Mesendoderm (in vitro differentiated cells): ENCODE measurements around the gene TRIM43.
"Not testable (repeated sequence)": the region's sequence is repeated elsewhere in the genome, so short reads cannot be mapped to it uniquely, and the experiment has no call there.

ENCODE experiments used
- DNase-seq: peaks from one replicate; pipeline ENCODE4 v3.0.0; 2013
- H2AK5ac ChIP-seq: 2 replicates; pipeline ENCODE4 v1.6.1; 2013; ENCODE audit warnings: low read length, inconsistent platforms
- H2BK120ac ChIP-seq: 2 replicates; pipeline ENCODE4 v1.6.1; 2013; ENCODE audit warnings: low read depth, mild to moderate bottlenecking, low read length, moderate library complexity, mixed read lengths
- H2BK15ac ChIP-seq: replicated peaks from 2 replicates; pipeline ENCODE4 v1.6.1; 2013; ENCODE audit warnings: low read depth, mild to moderate bottlenecking, moderate library complexity
- H2BK5ac ChIP-seq: 2 replicates; pipeline ENCODE4 v1.6.1; 2013; ENCODE audit warnings: low read length, inconsistent platforms
- H3K18ac ChIP-seq: 2 replicates; pipeline ENCODE4 v1.6.1; 2013; ENCODE audit warnings: mild to moderate bottlenecking, low read length, mixed read lengths
- H3K23ac ChIP-seq: one replicate; pipeline ENCODE4 v1.6.1; 2013; ENCODE audit warnings: low read length
- H3K27ac ChIP-seq: 2 replicates; pipeline ENCODE4 v1.5.1; 2013; ENCODE audit warnings: low read depth, mild to moderate bottlenecking, inconsistent platforms, low read length, moderate library complexity
- H3K27me3 ChIP-seq: 2 replicates; pipeline ENCODE4 v1.6.1; 2013; ENCODE audit warnings: low read length, control low read depth, mild to moderate bottlenecking, inconsistent platforms; ENCODE audit not compliant: insufficient read depth, poor library complexity
- H3K36me3 ChIP-seq: 2 replicates; pipeline ENCODE4 v1.6.1; 2013; ENCODE audit warnings: low read length, inconsistent platforms; ENCODE audit not compliant: control insufficient read depth, insufficient read depth
- H3K4ac ChIP-seq: one replicate; pipeline ENCODE4 v1.6.1; 2013; ENCODE audit warnings: low read depth, mild to moderate bottlenecking, low read length, moderate library complexity
- H3K4me1 ChIP-seq: 2 replicates; pipeline ENCODE4 v1.6.1; 2013; ENCODE audit warnings: low read depth, low read length, inconsistent platforms; ENCODE audit not compliant: control insufficient read depth
- H3K4me2 ChIP-seq: 2 replicates; pipeline ENCODE4 v1.6.1; 2013; ENCODE audit warnings: low read length
- H3K4me3 ChIP-seq: 2 replicates; pipeline ENCODE4 v1.5.1; 2013; ENCODE audit warnings: mild to moderate bottlenecking, low read length
- H3K56ac ChIP-seq: one replicate; pipeline ENCODE4 v1.6.1; 2013; ENCODE audit warnings: low read length
- H3K79me1 ChIP-seq: 2 replicates; pipeline ENCODE4 v1.6.1; 2013; ENCODE audit warnings: low read length, inconsistent platforms
- H3K79me2 ChIP-seq: 2 replicates; pipeline ENCODE4 v1.6.1; 2013; ENCODE audit warnings: mild to moderate bottlenecking, low read length; ENCODE audit not compliant: control insufficient read depth, insufficient read depth
- H3K9ac ChIP-seq: 2 replicates; pipeline ENCODE4 v1.6.1; 2013; ENCODE audit warnings: low read length, inconsistent platforms
- H4K5ac ChIP-seq: one replicate; pipeline ENCODE4 v1.6.1; 2013; ENCODE audit warnings: low read length
- H4K8ac ChIP-seq: one replicate; pipeline ENCODE4 v1.6.1; 2013; ENCODE audit warnings: low read depth, mild to moderate bottlenecking, control low read depth, low read length, moderate library complexity
- WGBS: extraction: QIAGEN DNeasy Blood & Tissue Kit; methylation state at CpG from one replicate; pipeline ENCODE4 v1.1.7; 2013; ENCODE audit warnings: low lambda C conversion rate, missing lambda C conversion rate; ENCODE audit not compliant: insufficient coverage; ENCODE audit errors: extremely low coverage; 5-methylcytosine and 5-hydroxymethylcytosine counted together

Gene TRIM43

DNA sequence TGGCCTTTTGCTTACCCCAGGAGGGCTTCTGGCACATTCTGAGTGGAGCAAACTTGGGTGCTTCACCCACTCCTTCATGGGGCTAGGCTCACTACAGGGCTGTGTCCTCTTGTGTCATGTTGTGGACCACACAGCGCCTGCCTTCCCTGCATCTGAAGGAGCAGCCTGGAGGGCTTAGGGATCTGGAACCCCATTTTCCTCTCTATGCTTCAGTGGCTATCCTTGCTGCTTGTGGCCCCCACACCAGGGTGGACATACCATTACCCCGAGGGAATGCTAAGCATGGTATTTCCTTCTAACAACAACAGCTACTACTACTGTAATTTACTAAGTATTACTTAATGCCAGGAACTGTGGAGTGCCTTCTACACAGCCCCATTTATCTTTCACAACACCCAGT, 50.6 kb downstream of the TRIM43 start:
- WGBS = no CpG with 5 or more reads among the region's 2 CpGs
- H3K36me3 ChIP-seq, H2AK5ac ChIP-seq, H3K27me3 ChIP-seq, H3K27ac ChIP-seq, H3K4ac ChIP-seq, DNase-seq, H3K79me2 ChIP-seq, H3K18ac ChIP-seq, H3K9ac ChIP-seq, H2BK5ac ChIP-seq, H4K8ac ChIP-seq, H4K5ac ChIP-seq, H3K23ac ChIP-seq, H3K56ac ChIP-seq, H3K79me1 ChIP-seq, H3K4me3 ChIP-seq, H3K4me1 ChIP-seq, H2BK15ac ChIP-seq, H2BK120ac ChIP-seq, H3K4me2 ChIP-seq: not testable (repeated sequence)

DNA sequence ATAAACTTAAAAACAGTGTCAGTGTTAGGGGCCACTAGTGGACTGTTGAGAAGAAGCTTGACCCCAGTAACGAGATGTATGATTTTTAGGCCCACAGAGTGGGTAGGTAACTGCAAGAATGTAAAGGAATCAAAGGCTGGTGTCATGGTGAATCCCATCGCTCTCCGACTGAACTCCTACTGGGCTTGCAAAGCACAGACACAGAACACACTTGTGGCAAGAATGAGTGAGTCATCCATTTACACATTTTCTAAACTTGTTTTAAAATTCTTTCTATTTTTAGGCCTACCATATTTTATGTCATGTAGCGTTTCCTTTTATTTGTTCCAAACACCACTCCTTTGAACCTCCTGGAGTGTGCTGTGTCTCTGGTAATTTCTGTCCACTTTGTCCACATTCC, 51.1 kb downstream of the TRIM43 start:
- H3K36me3 ChIP-seq, DNase-seq, H2BK5ac ChIP-seq, H4K5ac ChIP-seq, H3K9ac ChIP-seq, H3K27me3 ChIP-seq, H3K4me2 ChIP-seq, H3K27ac ChIP-seq, H3K4me1 ChIP-seq, H4K8ac ChIP-seq, H2AK5ac ChIP-seq, H3K23ac ChIP-seq, H2BK120ac ChIP-seq, H3K79me1 ChIP-seq, H3K4ac ChIP-seq, H3K4me3 ChIP-seq, H3K79me2 ChIP-seq, H2BK15ac ChIP-seq, H3K56ac ChIP-seq, H3K18ac ChIP-seq: not testable (repeated sequence)
- no CpG with 5 or more reads among the region's 4 CpGs for WGBS

DNA sequence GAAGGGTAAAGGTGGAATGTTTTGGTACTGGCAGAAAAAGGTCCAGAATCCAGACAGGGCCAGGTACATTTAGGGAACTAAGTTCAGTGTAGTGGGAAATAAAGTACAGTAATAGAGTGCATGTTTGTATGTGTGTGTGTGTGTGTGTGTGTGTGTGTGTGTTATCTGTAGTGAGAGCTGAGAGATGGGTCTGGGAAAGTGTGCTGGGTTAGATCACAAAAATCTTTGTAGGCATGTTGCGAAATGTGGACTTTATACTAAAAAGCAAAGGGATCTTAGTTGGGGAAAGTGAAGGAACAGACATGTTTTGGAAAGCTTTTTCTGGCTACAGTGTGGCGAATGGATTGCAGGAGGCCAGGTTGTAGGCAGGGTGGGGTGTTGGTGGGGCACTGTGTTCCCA, 53.5 kb downstream of the TRIM43 start:
- not testable (repeated sequence) for DNase-seq, H3K18ac ChIP-seq, H3K4me2 ChIP-seq, H3K4me1 ChIP-seq, H2BK15ac ChIP-seq, H3K23ac ChIP-seq, H2BK120ac ChIP-seq, H2BK5ac ChIP-seq, H3K27me3 ChIP-seq, H3K36me3 ChIP-seq, H4K8ac ChIP-seq, H2AK5ac ChIP-seq, H4K5ac ChIP-seq, H3K4ac ChIP-seq, H3K56ac ChIP-seq, H3K4me3 ChIP-seq, H3K9ac ChIP-seq, H3K27ac ChIP-seq, H3K79me1 ChIP-seq, H3K79me2 ChIP-seq
- no CpG with 5 or more reads among the region's 2 CpGs for WGBS

DNA sequence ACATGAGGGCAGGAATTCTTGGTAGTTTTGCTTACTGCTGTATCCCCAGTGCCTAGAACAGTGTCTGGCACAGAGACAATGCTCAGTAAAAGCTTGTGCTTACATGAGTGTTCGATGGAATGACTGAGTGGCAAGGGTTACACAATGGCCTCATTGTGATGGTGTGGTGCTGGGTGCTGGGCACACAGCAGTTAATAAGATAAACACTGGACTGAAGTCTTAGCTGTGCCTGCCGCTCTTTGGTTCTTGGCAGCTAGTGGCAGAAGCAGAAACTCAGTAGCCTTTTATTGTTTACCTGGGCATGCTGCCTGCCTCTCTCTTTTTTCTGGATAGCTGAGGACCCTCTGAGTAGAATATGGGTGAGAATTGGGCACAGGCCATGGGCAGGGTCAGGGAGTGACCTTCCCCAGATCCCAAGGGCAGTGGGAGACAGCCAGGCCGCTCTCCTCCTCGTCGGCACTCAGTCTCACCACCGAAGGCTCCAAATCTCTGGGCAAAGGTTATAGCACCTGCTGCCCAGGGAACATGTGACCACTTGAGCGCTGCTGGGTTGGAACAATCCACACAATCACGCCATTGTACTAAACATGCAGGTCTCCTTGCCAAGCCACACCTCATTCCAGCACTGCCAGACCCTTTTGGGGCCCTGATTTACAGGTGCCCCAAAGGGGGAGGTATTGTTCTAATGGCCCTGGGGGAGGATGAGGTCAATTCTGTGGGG, 54.6 kb downstream of the TRIM43 start:
- H3K4me1 ChIP-seq, H3K27me3 ChIP-seq, H3K4me2 ChIP-seq, H3K9ac ChIP-seq, H3K79me1 ChIP-seq, H4K5ac ChIP-seq, H3K79me2 ChIP-seq, H3K18ac ChIP-seq, H3K36me3 ChIP-seq, H3K4me3 ChIP-seq, DNase-seq, H3K4ac ChIP-seq, H2BK5ac ChIP-seq, H2AK5ac ChIP-seq, H2BK15ac ChIP-seq, H3K27ac ChIP-seq, H3K56ac ChIP-seq, H4K8ac ChIP-seq, H2BK120ac ChIP-seq, H3K23ac ChIP-seq: not testable (repeated sequence)
- no CpG with 5 or more reads among the region's 8 CpGs for WGBS

DNA sequence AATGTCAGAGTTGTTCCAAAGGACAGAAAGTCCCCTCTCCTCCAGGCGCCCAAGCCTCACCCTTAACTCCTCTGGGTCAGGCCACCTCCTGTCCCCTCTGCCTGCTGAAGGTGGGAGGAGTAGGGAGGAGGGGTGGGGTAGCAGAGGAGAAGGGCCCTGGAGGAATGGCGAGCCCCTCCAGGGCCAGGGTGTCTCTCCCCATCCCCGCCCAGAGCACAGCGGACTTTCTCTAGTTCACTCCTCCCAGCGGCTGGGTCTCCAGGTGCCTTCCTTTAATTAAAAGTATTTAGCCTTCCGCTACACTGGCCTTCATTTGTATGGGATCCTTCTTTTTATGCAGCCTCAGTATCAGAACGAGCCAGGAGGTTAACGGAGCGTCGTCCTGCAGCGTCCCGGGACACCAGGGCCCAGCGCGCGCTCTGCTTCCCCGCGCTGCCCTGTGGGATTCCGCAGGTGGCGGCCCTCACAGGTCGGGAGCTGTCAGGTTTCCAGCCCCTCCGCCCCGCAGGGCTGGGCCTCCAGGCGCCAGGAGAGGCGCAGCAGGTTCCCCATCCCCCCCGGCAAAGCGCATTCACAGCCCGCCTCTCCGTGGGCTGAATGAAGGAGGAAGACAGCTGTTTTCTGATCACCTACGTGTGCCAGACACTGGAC, 57.2 kb downstream of the TRIM43 start:
- not testable (repeated sequence) for DNase-seq, H3K9ac ChIP-seq

More for the DNA sequence above, 57.2 kb downstream of the TRIM43 start:
- H3K36me3 ChIP-seq, H3K56ac ChIP-seq, H4K5ac ChIP-seq, H2BK120ac ChIP-seq, H2AK5ac ChIP-seq, H3K23ac ChIP-seq, H3K27ac ChIP-seq, H3K4me3 ChIP-seq, H2BK5ac ChIP-seq, H3K4ac ChIP-seq, H3K4me2 ChIP-seq, H4K8ac ChIP-seq, H3K79me1 ChIP-seq, H3K18ac ChIP-seq, H3K79me2 ChIP-seq, H2BK15ac ChIP-seq, H3K4me1 ChIP-seq, H3K27me3 ChIP-seq: not testable (repeated sequence)
- WGBS = no CpG with 5 or more reads among the region's 29 CpGs
